ENCODE results near the gene SKIC2. TPM values are rescaled to one million over a fixed set of nuclear protein-coding genes. Genes with fewer than 3 reads are reported as not detected.

SKIC2 gene
- total and polyA plus RNA-seq, 10 of the 15 experiments (the other 5 are each of a cell fraction or from before 2014, with no cell fraction given): 3.3 to 79.2 (median 32.5) TPM

GRCh38 chr6:31966997-31967925 is 8.3 kb downstream of the SKIC2 start:
- no peak for DNase-seq (ENCODE audit: low read depth, low spot score)
- Histone ChIP-seq H3K9me3 (replicated peaks; ENCODE audit: control insufficient read depth, insufficient read depth, low read length) (no peaks in the 10 kb centered on the region), H3K79me2 (ENCODE audit: control insufficient read depth, insufficient read depth, low read length) (peaks cover 14% of the 10 kb centered on the region), H3K9ac (ENCODE audit: control insufficient read depth, insufficient read depth, low read length) (no peak overlapping the region), H3K36me3 (ENCODE audit: control insufficient read depth in 2 of 2, insufficient read depth in 2 of 2, low read length in 1 of 2) (peaks cover 23 to 24% of the 10 kb centered on the region in 2 experiments), H3K4me2 (ENCODE audit: control insufficient read depth, insufficient read depth) (no peak overlapping the region), H3K27ac (ENCODE audit: control insufficient read depth, insufficient read depth) (no peak overlapping the region), H3K4me3 (no peak overlapping the region), H3K4me1 (ENCODE audit: control insufficient read depth, insufficient read depth, low read length) (peaks cover 9% of the 10 kb centered on the region; the same call in 1 of the 2 replicates), H4K20me1 (ENCODE audit: control insufficient read depth, insufficient read depth) (no peaks in the 10 kb centered on the region), H2AFZ (ENCODE audit: control insufficient read depth, low read depth, low read length) (no peak overlapping the region), H3K27me3 (replicated peaks in 1 of 2; ENCODE audit: control insufficient read depth in 2 of 2, insufficient read depth in 2 of 2, low read length in 1 of 2) (no peaks in the 10 kb centered on the region)
- FAIRE-seq: no peak
- POLR2A ChIA-PET: no interaction called here
- in situ Hi-C loops (cut with MboI) (no loop called here), intact Hi-C loops (cut with micrococcal nuclease; ENCODE audit: unreplicated experiment) (no loop called here)
- CTCF ChIA-PET: interaction anchor here (1.3 kb wide), 1 partner anchor 15 kb away, joined by 4 read pairs; no protein-coding TSS in a partner anchor
- WGBS (ENCODE audit: insufficient coverage, insufficient replicate concordance, low lambda C conversion rate, missing lambda C conversion rate): 71% methylated on average over 9 of the region's 10 CpGs
- no peak for ATAC-seq
- no TSS peak for BruUV-seq (replicated peaks)
- TF ChIP-seq POLR2AphosphoS5 (IDR thresholded peaks at IDR 0.05; ENCODE audit: low read length): no peak
- SMC1A ChIA-PET (ENCODE audit: uncharacterized antibody, unreplicated experiment): no interaction called here
- RAD21 ChIA-PET (ENCODE audit: unreplicated experiment): no interaction called here

- BruUV-seq (replicated peaks): no TSS peak
- no peak overlapping the region for H3K4me3 ChIP-seq
- no peak for FAIRE-seq
- ATAC-seq: no peak
- H3K4me2 ChIP-seq (ENCODE audit: control insufficient read depth, insufficient read depth): no peak overlapping the region
- no peak overlapping the region for H3K9ac ChIP-seq (ENCODE audit: control insufficient read depth, insufficient read depth, low read length)
- in situ Hi-C loops (cut with MboI): no loop called here
- no peak for DNase-seq (ENCODE audit: low read depth, low spot score)
- H3K79me2 ChIP-seq (ENCODE audit: control insufficient read depth, insufficient read depth, low read length): peaks cover 19% of the 10 kb centered on the region
- ChIA-PET RAD21 (ENCODE audit: unreplicated experiment) (no interaction called here), POLR2A (no interaction called here), SMC1A (ENCODE audit: uncharacterized antibody, unreplicated experiment) (no interaction called here), CTCF (interaction anchor here (1.1 kb wide), 1 partner anchor 16 kb away, joined by 3 read pairs; no protein-coding TSS in a partner anchor)
- intact Hi-C loops (cut with micrococcal nuclease; ENCODE audit: unreplicated experiment): no loop called here
- H4K20me1 ChIP-seq (ENCODE audit: control insufficient read depth, insufficient read depth): no peaks in the 10 kb centered on the region
- H3K9me3 ChIP-seq (replicated peaks; ENCODE audit: control insufficient read depth, insufficient read depth, low read length): no peaks in the 10 kb centered on the region
- peaks cover 10% of the 10 kb centered on the region for H3K4me1 ChIP-seq (ENCODE audit: control insufficient read depth, insufficient read depth, low read length)
- no peak overlapping the region for H2AFZ ChIP-seq (ENCODE audit: control insufficient read depth, low read depth, low read length)
- no peak for TF ChIP-seq GATAD2B (conservative IDR thresholded peaks at IDR 0.05; ENCODE audit: low read depth)
- no peak for TF ChIP-seq SMC3 (IDR thresholded peaks at IDR 0.05; ENCODE audit: borderline replicate concordance, low read length)
- no peak for TF ChIP-seq STAT1 (conservative IDR thresholded peaks at IDR 0.05)
- TF ChIP-seq MLLT1 (IDR thresholded peaks at IDR 0.05): no peak
- no peak for TF ChIP-seq CBFB (IDR thresholded peaks at IDR 0.05; ENCODE audit: low read depth)
- no peak for TF ChIP-seq CHD4 (IDR thresholded peaks at IDR 0.05)
- no peak for TF ChIP-seq PAX8 (IDR thresholded peaks at IDR 0.05)
- no peak for TF ChIP-seq PML (IDR thresholded peaks at IDR 0.05; ENCODE audit: low read length)
- TF ChIP-seq EED (IDR thresholded peaks at IDR 0.05; ENCODE audit: low read depth): no peak
- TF ChIP-seq RBBP5 (conservative IDR thresholded peaks at IDR 0.05): no peak
- TF ChIP-seq EZH2 (IDR thresholded peaks at IDR 0.05; ENCODE audit: borderline replicate concordance, control insufficient read depth, low read depth, low read length): no peak
- TF ChIP-seq ELK1 (IDR thresholded peaks at IDR 0.05; ENCODE audit: low read depth, low read length): no peak
- TF ChIP-seq POLR2A (IDR thresholded peaks at IDR 0.05; ENCODE audit: low read depth, low read length): no peak
- WGBS (ENCODE audit: insufficient coverage, insufficient replicate concordance, low lambda C conversion rate, missing lambda C conversion rate): 96% methylated on average over 3 of the region's 3 CpGs
- no peaks in the 10 kb centered on the region for H3K27me3 ChIP-seq (replicated peaks in 1 of 2; ENCODE audit: control insufficient read depth in 2 of 2, insufficient read depth in 2 of 2, low read length in 1 of 2)
- H3K27ac ChIP-seq (ENCODE audit: control insufficient read depth, insufficient read depth): no peak overlapping the region
- H3K36me3 ChIP-seq (ENCODE audit: control insufficient read depth in 2 of 2, insufficient read depth in 2 of 2, low read length in 1 of 2): peaks cover 18 to 22% of the 10 kb centered on the region in 2 experiments
These were observed 8.9 kb downstream of the SKIC2 start for GRCh38 chr6:31967926-31968320.

All from GM12878 (cell line).